Testis (tissue), 2 donors: ENCODE measurements around the gene RCAN2.

Experiments used
- CTCF ChIP-seq, 3 experiments: fragments of 450-650 bp in 2 of 3; fragments of 200-600 bp in 1 of 3; sonication (generic) in 1 of 3; IDR thresholded peaks; one replicate each; pipeline ENCODE4 v1.5.1; 2016 to 2019; ENCODE audit warnings: antibody characterized with exemption in 3 of 3, mild to moderate bottlenecking in 2 of 3, moderate library complexity in 1 of 3
- POLR2A ChIP-seq: fragments of 450-650 bp; IDR thresholded peaks from one replicate; pipeline ENCODE4 v1.6.1; 2017; ENCODE audit warnings: antibody characterized with exemption, mild to moderate bottlenecking, moderate library complexity

- TF ChIP-seq POLR2A (no peak), CTCF (IDR thresholded peaks at IDR 0.05) (no peak)
Measured at GRCh38 chr6:46323966-46324622, 167.2 kb downstream of the RCAN2 start.
